GM23248 (cell line): ENCODE data around the gene POLA2.

ENCODE experiments used
- EZH2 ChIP-seq: fragments of 200-600 bp; sonication (generic); IDR thresholded peaks from 2 replicates; pipeline ENCODE4 v1.6.1; 2018; ENCODE audit warnings: antibody characterized with exemption, mild to moderate bottlenecking; ENCODE audit not compliant: insufficient read depth, poor library complexity, severe bottlenecking
- EZH2phosphoT487 ChIP-seq: fragments of 200-600 bp; sonication (generic); IDR thresholded peaks from 2 replicates; pipeline ENCODE4 v1.6.1; 2018; ENCODE audit warnings: antibody characterized with exemption, moderate library complexity, mild to moderate bottlenecking, low read depth; ENCODE audit not compliant: insufficient read depth

GRCh38 chr11:65298655-65299179 lies 37.0 kb downstream of the POLA2 start:
- no peak for TF ChIP-seq EZH2
- no peak for TF ChIP-seq EZH2phosphoT487
